ENCODE measurements around the gene HPS4. TPM values are rescaled to one million over a fixed set of nuclear protein-coding genes. Genes with fewer than 3 reads are reported as not detected.

The HPS4 gene
- total RNA-seq, 6 donors from 2014 or later, result 22.5 to 93.2 (median 34.2) TPM

- peak in 1 of 2 donors; percentile 56 for DNase-seq
- H3K36me3 ChIP-seq, result peaks cover 50 to 98% (median 90%) of the 10 kb centered on the region in 4 donors
- WGBS, 2 donors, result 92 to 94% methylated on average over 18 to 25 of the region's 25 CpGs
- no peaks in the 10 kb centered on the region for H3K27me3 ChIP-seq
- no peak overlapping the region for H3K27ac ChIP-seq
- H3K4me1 ChIP-seq, result peaks cover 4 to 17% (median 9%) of the 10 kb centered on the region in 4 donors
- no peak overlapping the region for H3K4me3 ChIP-seq
- no peak for TF ChIP-seq POLR2A (IDR thresholded peaks at IDR 0.05)
- no peak for TF ChIP-seq POLR2AphosphoS5 (IDR thresholded peaks at IDR 0.05)
- TF ChIP-seq, protein P1, sequence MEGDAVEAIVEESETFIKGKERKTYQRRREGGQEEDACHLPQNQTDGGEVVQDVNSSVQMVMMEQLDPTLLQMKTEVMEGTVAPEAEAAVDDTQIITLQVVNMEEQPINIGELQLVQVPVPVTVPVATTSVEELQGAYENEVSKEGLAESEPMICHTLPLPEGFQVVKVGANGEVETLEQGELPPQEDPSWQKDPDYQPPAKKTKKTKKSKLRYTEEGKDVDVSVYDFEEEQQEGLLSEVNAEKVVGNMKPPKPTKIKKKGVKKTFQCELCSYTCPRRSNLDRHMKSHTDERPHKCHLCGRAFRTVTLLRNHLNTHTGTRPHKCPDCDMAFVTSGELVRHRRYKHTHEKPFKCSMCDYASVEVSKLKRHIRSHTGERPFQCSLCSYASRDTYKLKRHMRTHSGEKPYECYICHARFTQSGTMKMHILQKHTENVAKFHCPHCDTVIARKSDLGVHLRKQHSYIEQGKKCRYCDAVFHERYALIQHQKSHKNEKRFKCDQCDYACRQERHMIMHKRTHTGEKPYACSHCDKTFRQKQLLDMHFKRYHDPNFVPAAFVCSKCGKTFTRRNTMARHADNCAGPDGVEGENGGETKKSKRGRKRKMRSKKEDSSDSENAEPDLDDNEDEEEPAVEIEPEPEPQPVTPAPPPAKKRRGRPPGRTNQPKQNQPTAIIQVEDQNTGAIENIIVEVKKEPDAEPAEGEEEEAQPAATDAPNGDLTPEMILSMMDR (IDR thresholded peaks at IDR 0.05), result no peak
- TF ChIP-seq EP300 (IDR thresholded peaks at IDR 0.05), result no peak
- H3K9me3 ChIP-seq, result no peaks in the 10 kb centered on the region
- no peak for ATAC-seq (ENCODE audit: low FRiP score in 2 of 2)
Measured at GRCh38 chr22:26499188-26499703, 15.7 kb upstream of the HPS4 start.

GRCh38 chr22:26496456-26496855 is 12.9 kb upstream of the HPS4 start:
- Histone ChIP-seq H3K36me3 (peaks cover 55 to 98% (median 91%) of the 10 kb centered on the region in 4 donors), H3K27ac (no peak overlapping the region), H3K4me1 (no peaks in the 10 kb centered on the region), H3K4me3 (no peak overlapping the region), H3K9me3 (no peaks in the 10 kb centered on the region), H3K27me3 (no peaks in the 10 kb centered on the region)
- TF ChIP-seq POLR2AphosphoS5 (IDR thresholded peaks at IDR 0.05) (no peak), POLR2A (IDR thresholded peaks at IDR 0.05) (no peak), EP300 (IDR thresholded peaks at IDR 0.05) (no peak)
- no peak for DNase-seq
- 77 to 94% methylated on average over 4 of the region's 4 CpGs for WGBS, 2 donors
- ATAC-seq (ENCODE audit: low FRiP score in 2 of 2), result no peak

- peaks cover 44 to 96% (median 86%) of the 10 kb centered on the region in 4 donors for H3K36me3 ChIP-seq
- TF ChIP-seq, protein P1 (IDR thresholded peaks at IDR 0.05), result no peak
- H3K4me3 ChIP-seq, result no peak overlapping the region
- H3K4me1 ChIP-seq, result no peaks in the 10 kb centered on the region
- no peak for ATAC-seq (ENCODE audit: low FRiP score in 2 of 2)
- no peaks in the 10 kb centered on the region for H3K9me3 ChIP-seq
- H3K27me3 ChIP-seq, result no peaks in the 10 kb centered on the region
- no peak overlapping the region for H3K27ac ChIP-seq
- no peak for DNase-seq
Measured at GRCh38 chr22:26494506-26494905, 10.9 kb upstream of the HPS4 start.

DNA sequence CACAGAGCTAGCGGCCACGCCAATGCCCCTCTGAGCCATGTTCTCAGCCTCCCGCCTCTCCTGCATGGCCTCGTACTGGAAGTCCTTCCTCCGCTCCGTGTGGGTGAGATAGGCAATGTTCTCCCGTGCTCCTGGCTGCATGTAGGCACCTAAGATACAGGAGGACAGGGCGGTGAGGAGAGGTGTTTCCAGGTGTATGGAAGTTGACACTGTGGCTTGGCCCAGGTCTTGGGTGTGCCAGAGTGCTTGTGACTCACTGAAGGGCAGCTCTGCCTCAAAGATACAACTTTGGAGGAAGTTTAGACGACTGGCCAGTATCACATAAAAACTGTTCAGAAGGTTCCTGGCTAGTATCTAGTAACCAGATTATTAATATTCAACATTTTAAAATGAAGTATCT is 8.6 kb upstream of the HPS4 start:
- no peak overlapping the region for H3K4me3 ChIP-seq
- peak in 1 of 2 donors; percentile 62 for ATAC-seq (ENCODE audit: low FRiP score in 2 of 2)
- H3K27ac ChIP-seq, result no peak overlapping the region
- H3K36me3 ChIP-seq, result peaks cover 34 to 96% (median 87%) of the 10 kb centered on the region in 4 donors
- no peak for DNase-seq
- no peaks in the 10 kb centered on the region for H3K27me3 ChIP-seq
- no peaks in the 10 kb centered on the region for H3K9me3 ChIP-seq
- 93 to 95% methylated on average over 9 of the region's 9 CpGs for WGBS, 2 donors
- no peaks in the 10 kb centered on the region for H3K4me1 ChIP-seq
- TF ChIP-seq EP300 (IDR thresholded peaks at IDR 0.05), result no peak
- TF ChIP-seq, protein P1 (IDR thresholded peaks at IDR 0.05), result no peak
- no peak for TF ChIP-seq POLR2AphosphoS5 (IDR thresholded peaks at IDR 0.05)
- TF ChIP-seq POLR2A (IDR thresholded peaks at IDR 0.05), result no peak

DNA sequence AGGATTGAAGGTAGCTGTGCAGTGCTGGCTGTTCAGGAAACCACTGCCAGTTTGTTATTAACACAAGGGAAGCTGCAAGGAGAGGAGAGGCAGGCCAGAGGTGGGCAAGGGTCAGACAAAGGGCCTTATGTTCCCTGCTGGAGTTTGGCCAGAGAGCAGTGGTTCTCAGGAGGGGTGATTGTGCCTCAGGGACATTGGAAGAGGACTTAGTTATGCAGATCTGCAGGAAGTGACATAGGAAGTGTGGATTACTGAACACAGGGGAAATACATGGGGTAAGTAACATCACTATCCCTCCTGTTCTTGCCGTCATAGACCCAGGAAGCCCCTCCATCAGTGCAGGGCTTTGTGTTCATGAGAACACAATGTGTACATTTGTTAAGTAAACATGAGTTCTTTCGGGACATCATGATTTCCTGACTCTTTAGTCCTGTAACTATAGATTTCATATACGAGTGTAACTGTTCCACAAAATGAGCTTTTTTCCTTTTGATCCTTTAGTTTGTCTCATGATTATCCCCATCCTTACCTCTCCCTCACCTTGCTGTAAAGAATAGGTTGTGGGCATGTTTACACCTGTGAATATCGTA is 6.0 kb upstream of the HPS4 start:
- 66 to 71% methylated on average over 4 of the region's 4 CpGs for WGBS, 2 donors
- Histone ChIP-seq H3K36me3 (peaks cover 19 to 72% (median 64%) of the 10 kb centered on the region in 4 donors), H3K4me3 (no peak overlapping the region), H3K9me3 (no peaks in the 10 kb centered on the region), H3K4me1 (peaks cover 12 to 19% (median 15%) of the 10 kb centered on the region in 4 donors), H3K27me3 (no peaks in the 10 kb centered on the region), H3K27ac (peak overlapping the region in 1 of 4 donors; percentile 41)
- no peak for DNase-seq
- no peak for TF ChIP-seq POLR2AphosphoS5 (IDR thresholded peaks at IDR 0.05)
- no peak for ATAC-seq (ENCODE audit: low FRiP score in 2 of 2)

DNA sequence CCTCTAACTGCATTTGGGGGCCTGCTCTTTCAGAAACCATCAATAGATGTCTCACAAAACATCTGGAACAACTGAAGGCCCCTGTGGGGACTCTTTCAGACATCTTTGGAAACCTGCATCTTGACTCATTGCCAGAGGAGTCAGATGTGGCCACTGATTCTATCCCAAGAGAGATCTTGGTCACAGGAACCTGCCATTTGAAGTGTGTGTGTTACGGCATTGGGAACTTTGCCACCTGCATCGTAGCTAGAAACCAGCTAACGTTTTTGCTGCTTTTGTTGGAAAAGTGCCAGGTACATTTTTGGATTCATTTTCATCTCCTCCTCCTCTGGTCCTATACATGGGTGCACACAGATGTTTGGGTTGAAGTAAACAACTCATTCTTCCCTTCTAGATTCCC is 4.4 kb upstream of the HPS4 start:
- 44 to 56% methylated on average over 3 of the region's 3 CpGs for WGBS, 2 donors
- Histone ChIP-seq H3K27ac (no peak overlapping the region), H3K9me3 (no peaks in the 10 kb centered on the region), H3K4me1 (peaks cover 19 to 29% (median 20%) of the 10 kb centered on the region in 4 donors), H3K36me3 (peaks cover 19 to 57% (median 49%) of the 10 kb centered on the region in 4 donors), H3K27me3 (no peaks in the 10 kb centered on the region), H3K4me3 (no peak overlapping the region)
- TF ChIP-seq EP300 (IDR thresholded peaks at IDR 0.05) (no peak), POLR2A (IDR thresholded peaks at IDR 0.05) (no peak), POLR2AphosphoS5 (IDR thresholded peaks at IDR 0.05) (no peak)
- TF ChIP-seq, protein P1 (IDR thresholded peaks at IDR 0.05), result no peak
- ATAC-seq (ENCODE audit: low FRiP score in 2 of 2) (no peak), DNase-seq (no peak)
